NCI-H526 (cell line): ENCODE data around the gene NELL2.

Source experiments
- DNase-seq, 2 experiments: peaks; one replicate each; lab custom pipeline; 2025; lab: John Stamatoyannopoulos, UW

Gene NELL2

DNA sequence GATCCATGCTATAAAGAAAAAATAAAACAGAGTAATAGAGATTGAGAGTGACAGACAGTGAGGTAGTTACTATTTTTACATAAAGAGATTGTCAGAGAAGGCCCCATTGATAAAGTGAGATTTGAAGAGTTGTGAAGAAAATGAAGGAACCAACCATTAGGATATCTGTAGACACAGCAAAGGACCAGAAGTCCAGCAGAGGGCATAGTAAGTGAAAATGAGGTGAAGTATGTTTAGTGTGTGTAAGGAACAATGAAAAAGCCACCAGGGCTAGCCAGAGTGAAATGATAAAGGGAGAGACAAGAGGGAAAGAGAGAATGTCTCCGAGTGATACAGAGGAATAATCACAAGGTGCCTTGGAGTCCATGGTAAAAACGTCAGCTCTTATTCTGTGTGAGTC lies 411.0 kb downstream of the NELL2 start:
- DNase-seq, result peak in 1 of 2 experiments; percentile 13

- DNase-seq, result no peak
These were observed 411.9 kb downstream of the NELL2 start for GRCh38 chr12:44464180-44464579.

DNA sequence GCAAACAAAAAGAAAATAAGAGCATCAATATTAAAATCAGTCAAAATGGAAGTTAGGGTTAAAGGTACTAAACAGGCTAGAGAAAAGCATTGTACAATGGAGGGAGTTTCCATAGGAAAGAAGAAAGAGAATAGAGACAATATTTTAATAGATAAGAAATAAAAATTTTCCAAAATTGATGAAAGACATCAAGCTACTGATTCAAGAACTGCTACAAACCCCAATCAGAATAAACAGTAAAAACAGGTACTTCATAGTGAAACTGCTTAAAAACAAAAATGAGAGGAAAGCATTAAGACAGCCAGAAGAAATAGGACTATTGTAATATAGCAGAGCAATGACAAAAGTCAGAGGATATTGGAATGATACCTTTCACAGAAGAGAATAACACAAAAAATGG lies 413.4 kb downstream of the NELL2 start:
- no peak for DNase-seq

GRCh38 chr12:44460261-44460660 lies 415.9 kb downstream of the NELL2 start:
- DNase-seq, result no peak

DNA sequence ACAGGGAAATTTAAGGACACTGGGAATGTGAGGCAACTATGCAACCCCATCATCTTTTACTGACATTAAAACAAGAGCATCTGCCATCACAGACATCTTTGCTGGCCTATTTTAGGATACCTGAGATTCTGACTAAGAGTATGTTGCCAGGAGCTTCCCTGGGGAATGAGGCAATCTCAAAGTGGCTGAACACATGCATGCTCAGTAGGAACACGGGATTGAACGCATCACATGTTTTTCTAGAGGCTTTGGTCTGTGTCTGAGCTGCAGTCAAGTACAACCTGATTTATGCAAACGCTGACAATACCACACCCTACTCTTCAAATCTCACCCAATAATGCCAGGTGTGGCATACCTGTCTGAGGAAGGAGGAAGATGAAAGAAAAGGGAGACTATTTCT lies 416.5 kb downstream of the NELL2 start:
- peak in 1 of 2 experiments; percentile 7 for DNase-seq
